Choroid plexus epithelial cell (primary cell): Measurements from ENCODE around the gene TBC1D9B.

Experiments used
- DNase-seq: peaks from one replicate; pipeline ENCODE4 v3.0.0-alpha.2; 2010; ENCODE audit warnings: low read depth
- H3K4me3 ChIP-seq: 2 replicates; pipeline ENCODE4 v1.5.1; 2011; ENCODE audit warnings: low read depth, mild to moderate bottlenecking, control low read depth, low read length, moderate library complexity
- TF ChIP-seq, protein P1 (sequence below): conservative IDR thresholded peaks from 2 replicates; pipeline ENCODE4 v1.5.1; 2011; ENCODE audit warnings: low read depth, mild to moderate bottlenecking, control low read depth, inconsistent platforms, low read length, moderate library complexity

Gene TBC1D9B

GRCh38 chr5:179880066-179880650, 27.5 kb downstream of the TBC1D9B start:
- no peak for DNase-seq
- H3K4me3 ChIP-seq = no peak overlapping the region
- TF ChIP-seq, protein P1, sequence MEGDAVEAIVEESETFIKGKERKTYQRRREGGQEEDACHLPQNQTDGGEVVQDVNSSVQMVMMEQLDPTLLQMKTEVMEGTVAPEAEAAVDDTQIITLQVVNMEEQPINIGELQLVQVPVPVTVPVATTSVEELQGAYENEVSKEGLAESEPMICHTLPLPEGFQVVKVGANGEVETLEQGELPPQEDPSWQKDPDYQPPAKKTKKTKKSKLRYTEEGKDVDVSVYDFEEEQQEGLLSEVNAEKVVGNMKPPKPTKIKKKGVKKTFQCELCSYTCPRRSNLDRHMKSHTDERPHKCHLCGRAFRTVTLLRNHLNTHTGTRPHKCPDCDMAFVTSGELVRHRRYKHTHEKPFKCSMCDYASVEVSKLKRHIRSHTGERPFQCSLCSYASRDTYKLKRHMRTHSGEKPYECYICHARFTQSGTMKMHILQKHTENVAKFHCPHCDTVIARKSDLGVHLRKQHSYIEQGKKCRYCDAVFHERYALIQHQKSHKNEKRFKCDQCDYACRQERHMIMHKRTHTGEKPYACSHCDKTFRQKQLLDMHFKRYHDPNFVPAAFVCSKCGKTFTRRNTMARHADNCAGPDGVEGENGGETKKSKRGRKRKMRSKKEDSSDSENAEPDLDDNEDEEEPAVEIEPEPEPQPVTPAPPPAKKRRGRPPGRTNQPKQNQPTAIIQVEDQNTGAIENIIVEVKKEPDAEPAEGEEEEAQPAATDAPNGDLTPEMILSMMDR = no peak

GRCh38 chr5:179879690-179880010, 28.0 kb downstream of the TBC1D9B start:
- TF ChIP-seq, protein P1 = no peak
- H3K4me3 ChIP-seq = no peak overlapping the region
- DNase-seq = no peak

GRCh38 chr5:179879003-179879689, 28.6 kb downstream of the TBC1D9B start:
- DNase-seq = no peak
- TF ChIP-seq, protein P1 = no peak
- H3K4me3 ChIP-seq = no peak overlapping the region

DNA sequence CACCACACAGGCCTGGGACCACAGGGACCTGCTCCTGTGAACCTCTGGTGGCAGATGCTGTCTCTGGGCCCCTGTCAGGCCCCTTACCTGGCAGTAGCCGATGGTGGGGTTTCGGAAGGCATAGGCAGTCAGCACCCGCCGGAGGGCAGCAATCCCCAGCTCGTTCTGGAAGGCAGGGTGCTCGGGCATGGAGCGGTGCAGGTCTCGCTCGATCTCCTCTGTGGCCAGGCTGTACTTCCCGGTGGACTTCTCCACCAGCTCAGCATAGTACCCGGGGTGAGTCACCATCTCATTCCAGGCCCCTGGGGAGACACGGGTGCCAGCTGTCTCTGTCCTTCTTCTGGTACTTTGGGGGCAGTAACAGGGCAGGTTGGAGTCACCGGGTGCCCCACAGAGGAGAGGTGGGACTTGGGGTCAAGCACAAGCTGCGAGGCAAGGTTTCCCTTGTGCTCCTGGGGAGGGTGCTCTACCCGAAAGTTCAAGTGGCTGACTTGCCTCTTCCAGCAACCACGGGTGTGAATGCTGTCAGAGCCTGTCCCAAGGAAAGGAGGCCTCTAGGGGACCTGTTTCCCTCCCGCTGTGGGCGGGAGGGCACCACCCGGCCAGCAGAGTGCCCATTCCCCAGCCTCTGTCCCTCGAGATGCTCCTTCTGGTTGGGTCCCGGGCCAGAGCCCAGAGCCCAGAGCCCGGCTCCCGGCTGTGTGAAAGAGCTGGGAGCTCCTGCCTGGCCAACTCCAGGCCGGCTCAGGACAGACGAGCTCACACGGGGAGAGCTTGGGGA, 29.3 kb downstream of the TBC1D9B start:
- TF ChIP-seq, protein P1 = no peak
- H3K4me3 ChIP-seq = no peak overlapping the region
- no peak for DNase-seq

GRCh38 chr5:179876610-179876952, 31.1 kb downstream of the TBC1D9B start:
- no peak overlapping the region for H3K4me3 ChIP-seq
- TF ChIP-seq, protein P1 = no peak
- DNase-seq = no peak

DNA sequence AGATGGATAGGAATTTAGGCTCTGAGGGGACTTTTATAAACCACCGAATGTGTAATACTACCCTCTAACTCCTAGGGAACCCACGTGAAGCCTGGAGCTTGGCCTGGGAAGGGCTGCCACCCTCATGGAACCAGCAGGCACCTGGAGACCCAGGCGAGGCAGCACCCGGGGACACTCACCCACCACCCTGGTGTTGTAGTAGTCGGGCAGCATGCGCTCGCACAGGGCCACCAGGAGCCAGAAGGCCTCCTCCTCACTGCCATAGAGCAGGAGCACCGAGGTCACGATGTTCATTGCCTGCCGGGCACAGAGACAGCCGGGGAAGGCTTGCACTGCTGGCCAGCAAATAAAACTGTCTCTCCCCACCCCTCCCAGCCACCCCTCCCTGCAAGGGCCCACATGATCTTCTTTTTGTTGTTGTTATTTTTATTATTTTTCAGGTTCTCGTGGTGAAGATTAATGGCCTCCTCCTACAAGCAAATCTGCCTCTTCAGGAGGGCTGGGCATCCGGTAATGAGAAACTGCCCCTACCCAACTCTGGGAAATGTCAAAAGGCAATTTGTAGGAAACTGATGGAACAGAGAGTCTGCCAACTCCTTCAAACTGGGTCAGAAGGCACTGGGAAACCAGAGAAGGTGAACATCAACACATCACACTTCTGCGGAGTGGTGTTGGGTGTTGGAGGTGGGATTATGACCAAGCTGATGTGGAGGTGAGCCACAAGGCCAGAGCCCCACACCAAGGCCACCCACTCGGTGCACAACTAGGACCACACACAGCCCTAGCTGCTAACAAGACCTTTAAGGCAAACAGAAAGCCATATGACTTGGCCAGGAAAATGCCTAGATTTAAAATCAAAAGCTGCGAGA, 31.7 kb downstream of the TBC1D9B start:
- no peak overlapping the region for H3K4me3 ChIP-seq
- TF ChIP-seq, protein P1 = no peak
- no peak for DNase-seq
